Stimulated activated CD4-positive, alpha-beta T cell treated with anti-CD3 and anti-CD28 coated beads, Interleukin-15, amount 100 ng/mL, for 24 hours (primary cell): ENCODE results near the gene GSG1L.
A peak's percentile ranks its signal among the peaks of the same experiment; 100 is the strongest.

Experiments used
- DNase-seq: peaks from one replicate; pipeline ENCODE4 v3.0.0-alpha.2; 2020

The GSG1L gene

GRCh38 chr16:28063591-28064061 is at the start of gene GSG1L:
Gene GSG1L, minus strand, starts transcription at chr16:28063714. Its CDS starts 290 bp downstream, at chr16:28063424.
- peak; percentile 34 for DNase-seq

GRCh38 chr16:28112908-28113307 is 49.4 kb upstream of the GSG1L start:
- DNase-seq, result peak; percentile 34

GRCh38 chr16:28110977-28111376 is 47.5 kb upstream of the GSG1L start:
- no peak for DNase-seq

GRCh38 chr16:28110479-28110878 is 47.0 kb upstream of the GSG1L start:
- no peak for DNase-seq

GRCh38 chr16:28110074-28110473 is 46.6 kb upstream of the GSG1L start:
- no peak for DNase-seq

GRCh38 chr16:28108590-28109247 is 45.2 kb upstream of the GSG1L start:
- no peak for DNase-seq

- DNase-seq, result no peak
These were observed 43.7 kb upstream of the GSG1L start for GRCh38 chr16:28107232-28107631.

GRCh38 chr16:28106467-28107215 is 43.1 kb upstream of the GSG1L start:
- DNase-seq, result no peak

- DNase-seq, result no peak
These were observed 42.4 kb upstream of the GSG1L start for GRCh38 chr16:28105954-28106353.

GRCh38 chr16:28105297-28105696 is 41.8 kb upstream of the GSG1L start:
- DNase-seq, result no peak

GRCh38 chr16:28104404-28104803 is 40.9 kb upstream of the GSG1L start:
- no peak for DNase-seq

- DNase-seq, result no peak
These were observed 40.1 kb upstream of the GSG1L start for GRCh38 chr16:28103516-28104170.

- DNase-seq, result no peak
These were observed 38.0 kb upstream of the GSG1L start for GRCh38 chr16:28101533-28101890.

GRCh38 chr16:28100810-28101532 is 37.5 kb upstream of the GSG1L start:
- DNase-seq, result no peak

GRCh38 chr16:28098959-28099945 is 35.7 kb upstream of the GSG1L start:
- no peak for DNase-seq

- DNase-seq, result no peak
These were observed 34.9 kb upstream of the GSG1L start for GRCh38 chr16:28098171-28098958.

GRCh38 chr16:28096983-28097899 is 33.7 kb upstream of the GSG1L start:
- DNase-seq, result no peak

GRCh38 chr16:28093385-28093725 is 29.8 kb upstream of the GSG1L start:
- DNase-seq, result no peak

GRCh38 chr16:28092721-28093384 is 29.3 kb upstream of the GSG1L start:
- DNase-seq, result no peak

GRCh38 chr16:28091656-28092055 is 28.1 kb upstream of the GSG1L start:
- no peak for DNase-seq
